ENCODE measurements around the gene GBF1. TPM values are rescaled to one million over a fixed set of nuclear protein-coding genes. Genes with fewer than 3 reads are reported as not detected.
"Not testable (repeated sequence)": the region's sequence is repeated elsewhere in the genome, so short reads cannot be mapped to it uniquely, and the experiment has no call there.

GBF1 gene
- total RNA-seq, 1 donor from 2014 or later, result 59.9 TPM

- no peak for DNase-seq (ENCODE audit: extremely low spot score, unreplicated experiment)
- TF ChIP-seq, protein P1, sequence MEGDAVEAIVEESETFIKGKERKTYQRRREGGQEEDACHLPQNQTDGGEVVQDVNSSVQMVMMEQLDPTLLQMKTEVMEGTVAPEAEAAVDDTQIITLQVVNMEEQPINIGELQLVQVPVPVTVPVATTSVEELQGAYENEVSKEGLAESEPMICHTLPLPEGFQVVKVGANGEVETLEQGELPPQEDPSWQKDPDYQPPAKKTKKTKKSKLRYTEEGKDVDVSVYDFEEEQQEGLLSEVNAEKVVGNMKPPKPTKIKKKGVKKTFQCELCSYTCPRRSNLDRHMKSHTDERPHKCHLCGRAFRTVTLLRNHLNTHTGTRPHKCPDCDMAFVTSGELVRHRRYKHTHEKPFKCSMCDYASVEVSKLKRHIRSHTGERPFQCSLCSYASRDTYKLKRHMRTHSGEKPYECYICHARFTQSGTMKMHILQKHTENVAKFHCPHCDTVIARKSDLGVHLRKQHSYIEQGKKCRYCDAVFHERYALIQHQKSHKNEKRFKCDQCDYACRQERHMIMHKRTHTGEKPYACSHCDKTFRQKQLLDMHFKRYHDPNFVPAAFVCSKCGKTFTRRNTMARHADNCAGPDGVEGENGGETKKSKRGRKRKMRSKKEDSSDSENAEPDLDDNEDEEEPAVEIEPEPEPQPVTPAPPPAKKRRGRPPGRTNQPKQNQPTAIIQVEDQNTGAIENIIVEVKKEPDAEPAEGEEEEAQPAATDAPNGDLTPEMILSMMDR (IDR thresholded peaks at IDR 0.05), result no peak
- no peak overlapping the region for H3K27ac Mint-ChIP-seq (ENCODE audit: unreplicated experiment)
- no peaks in the 10 kb centered on the region for H3K36me3 Mint-ChIP-seq (ENCODE audit: unreplicated experiment)
- H3K4me3 Mint-ChIP-seq (ENCODE audit: unreplicated experiment), result no peak overlapping the region
- H3K27me3 Mint-ChIP-seq (ENCODE audit: unreplicated experiment), result peaks cover 34% of the 10 kb centered on the region
- H3K9me3 Mint-ChIP-seq (ENCODE audit: unreplicated experiment), result no peaks in the 10 kb centered on the region
- no peaks in the 10 kb centered on the region for H3K4me1 Mint-ChIP-seq (ENCODE audit: unreplicated experiment)
These were observed 42.9 kb upstream of the GBF1 start for GRCh38 chr10:102202386-102202785.

DNA sequence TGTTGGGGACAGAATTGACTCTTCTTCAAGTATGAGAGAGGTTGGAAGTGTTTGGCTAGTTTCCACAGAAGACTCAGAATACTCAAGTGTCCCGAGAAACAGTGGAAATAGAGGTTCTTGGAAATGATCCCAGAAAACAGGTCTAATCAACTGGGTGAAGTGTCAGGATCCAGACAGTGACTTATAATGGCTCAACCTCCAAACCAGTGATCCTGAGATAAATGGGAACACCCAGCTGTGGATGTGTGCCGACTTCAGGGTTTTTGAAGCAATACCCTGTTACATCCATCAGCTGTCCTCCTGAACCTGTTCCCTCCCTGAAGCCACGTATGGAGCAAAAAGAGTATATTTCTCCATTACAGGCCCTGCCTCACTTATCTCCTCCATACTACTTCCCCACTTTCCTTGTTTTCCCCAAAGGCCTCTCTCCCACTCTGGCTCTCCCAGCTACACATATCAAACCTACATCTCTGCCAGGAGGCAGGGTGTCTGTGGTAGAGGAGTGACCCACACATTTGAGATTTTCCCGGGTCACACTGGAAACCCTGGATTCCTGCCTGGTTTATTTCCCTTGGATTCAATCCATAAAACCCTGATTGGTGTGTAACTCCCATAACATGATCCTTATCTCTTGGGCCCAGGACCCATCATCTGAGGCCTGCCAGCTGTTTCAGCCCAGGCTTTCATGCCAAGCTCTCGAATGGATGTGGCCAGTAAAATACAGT is 36.9 kb upstream of the GBF1 start:
- no peak for DNase-seq (ENCODE audit: extremely low spot score, unreplicated experiment)
- Mint-ChIP-seq H3K9me3 (ENCODE audit: unreplicated experiment) (no peaks in the 10 kb centered on the region), H3K4me1 (ENCODE audit: unreplicated experiment) (no peaks in the 10 kb centered on the region), H3K27me3 (ENCODE audit: unreplicated experiment) (peaks cover 24% of the 10 kb centered on the region), H3K36me3 (ENCODE audit: unreplicated experiment) (no peaks in the 10 kb centered on the region), H3K27ac (ENCODE audit: unreplicated experiment) (no peak overlapping the region), H3K4me3 (ENCODE audit: unreplicated experiment) (no peak overlapping the region)
- TF ChIP-seq, protein P1 (IDR thresholded peaks at IDR 0.05), result no peak

GRCh38 chr10:102211615-102212299 is 33.6 kb upstream of the GBF1 start:
- DNase-seq (ENCODE audit: extremely low spot score, unreplicated experiment), result no peak
- no peak overlapping the region for H3K27ac Mint-ChIP-seq (ENCODE audit: unreplicated experiment)
- no peaks in the 10 kb centered on the region for H3K4me1 Mint-ChIP-seq (ENCODE audit: unreplicated experiment)
- no peak overlapping the region for H3K4me3 Mint-ChIP-seq (ENCODE audit: unreplicated experiment)
- no peaks in the 10 kb centered on the region for H3K36me3 Mint-ChIP-seq (ENCODE audit: unreplicated experiment)
- H3K27me3 Mint-ChIP-seq (ENCODE audit: unreplicated experiment), result peaks cover 23% of the 10 kb centered on the region
- no peaks in the 10 kb centered on the region for H3K9me3 Mint-ChIP-seq (ENCODE audit: unreplicated experiment)
- TF ChIP-seq, protein P1 (IDR thresholded peaks at IDR 0.05), result no peak

DNA sequence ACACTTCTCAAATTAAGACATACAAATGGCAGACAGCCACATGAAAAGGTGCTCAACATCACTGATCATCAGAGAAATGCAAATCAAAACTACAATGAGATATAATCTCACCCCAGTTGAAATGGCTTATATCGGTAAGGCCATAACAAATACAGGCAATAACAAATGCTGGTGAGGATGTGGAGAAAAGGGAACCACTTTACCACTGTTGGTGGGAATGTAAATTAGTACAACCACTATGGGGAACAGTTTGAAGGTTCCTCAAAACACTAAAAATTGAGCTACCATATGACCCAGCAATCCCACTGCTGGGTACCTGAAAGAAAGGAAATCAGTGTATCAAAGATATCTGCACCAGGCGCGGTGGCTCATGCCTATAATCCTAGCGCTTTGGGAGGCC is 31.7 kb upstream of the GBF1 start:
- H3K27me3 Mint-ChIP-seq (ENCODE audit: unreplicated experiment), result peaks cover 28% of the 10 kb centered on the region
- not testable (repeated sequence) for H3K36me3 Mint-ChIP-seq (ENCODE audit: unreplicated experiment); H3K4me1 Mint-ChIP-seq (ENCODE audit: unreplicated experiment); H3K9me3 Mint-ChIP-seq (ENCODE audit: unreplicated experiment); DNase-seq (ENCODE audit: extremely low spot score, unreplicated experiment); H3K27ac Mint-ChIP-seq (ENCODE audit: unreplicated experiment); H3K4me3 Mint-ChIP-seq (ENCODE audit: unreplicated experiment)

GRCh38 chr10:102219370-102219769 is 26.0 kb upstream of the GBF1 start:
- TF ChIP-seq, protein P1 (IDR thresholded peaks at IDR 0.05), result no peak
- no peak for DNase-seq (ENCODE audit: extremely low spot score, unreplicated experiment)
- Mint-ChIP-seq H3K9me3 (ENCODE audit: unreplicated experiment) (no peaks in the 10 kb centered on the region), H3K36me3 (ENCODE audit: unreplicated experiment) (no peaks in the 10 kb centered on the region), H3K27ac (ENCODE audit: unreplicated experiment) (no peak overlapping the region), H3K4me3 (ENCODE audit: unreplicated experiment) (no peak overlapping the region), H3K27me3 (ENCODE audit: unreplicated experiment) (peaks cover 35% of the 10 kb centered on the region), H3K4me1 (ENCODE audit: unreplicated experiment) (no peaks in the 10 kb centered on the region)

Measured in osteocyte (in vitro differentiated cells).